K562 (cell line): Measurements from ENCODE around the gene HIVEP2. TPM values are rescaled to one million over a fixed set of nuclear protein-coding genes. Genes with fewer than 3 reads are reported as not detected.

Source experiments
- RFX5 ChIP-seq: IDR thresholded peaks from 2 replicates; pipeline ENCODE4 v1.6.1; 2011; ENCODE audit warnings: low read depth, mild to moderate bottlenecking, improper control_type of control experiment, low read length
- SIRT6 ChIP-seq: IDR thresholded peaks from one replicate; pipeline ENCODE4 v1.6.1; 2012; ENCODE audit warnings: low read depth, mild to moderate bottlenecking, control low read depth, inconsistent platforms, low read length, moderate library complexity
- SMARCB1 ChIP-seq: IDR thresholded peaks from 2 replicates; pipeline ENCODE4 v1.6.1; 2011; ENCODE audit warnings: improper control_type of control experiment, low read depth; ENCODE audit not compliant: insufficient read length
- TAF15 ChIP-seq: fragments of 200-400 bp; formaldehyde crosslinking; IDR thresholded peaks from 2 replicates; pipeline ENCODE4 v1.6.1; 2017; ENCODE audit warnings: mild to moderate bottlenecking, low read depth, low read length, moderate library complexity
- THRB ChIP-seq: fragments of 450-650 bp; formaldehyde crosslinking; conservative IDR thresholded peaks from 2 replicates; pipeline ENCODE4 v1.4.0; 2022; ENCODE audit warnings: mild to moderate bottlenecking, missing genetic modification characterization
- ZNF431 ChIP-seq: sonication (generic); formaldehyde crosslinking; IDR thresholded peaks from 2 replicates; pipeline ENCODE4 v1.8.0; 2022; ENCODE audit warnings: mild to moderate bottlenecking, missing genetic modification reagents
- ZNF518B ChIP-seq: fragments of 250-450 bp; sonication (Bioruptor Pico); IDR thresholded peaks from 2 replicates; pipeline ENCODE4 v1.5.0; 2021; ENCODE audit warnings: mild to moderate bottlenecking, moderate library complexity
- polyA plus RNA-seq, 8 experiments: library from polyadenylated mRNA; depleted of rRNA in 4 of 8; stranded (reverse) in 5 of 8; unstranded in 3 of 8; fragments of >200 nt; fragmentation: Nextera tagmentation in 2 of 8; fragmentation: Illumina TruSeq in 1 of 8; extraction: Ambion mirVana in 2 of 8; extraction: Trizol in 1 of 8; gene quantifications; 2 replicates each; pipeline versions ENCODE4 v1.2.1 to v1.2.3, GENCODE V29; 2011 to 2014; ENCODE audit warnings: inconsistent platforms in 1 of 8, missing spikeins in 1 of 8
- total RNA-seq, 7 experiments: library from RNA; depleted of rRNA in 6 of 7; stranded (reverse); fragments of >200 nt in 6 of 7; fragmentation: Illumina TruSeq in 2 of 7; extraction: Trizol in 2 of 7; gene quantifications; 2 replicates each; pipeline versions ENCODE4 v1.2.1 to v1.2.3, GENCODE V29; 2011 to 2021; ENCODE audit warnings: low replicate concordance in 1 of 7
- TF ChIP-seq, protein P1 (sequence below): sonication (generic); formaldehyde crosslinking; IDR thresholded peaks from 2 replicates; pipeline ENCODE4 v1.8.0; 2022; ENCODE audit warnings: mild to moderate bottlenecking, missing genetic modification reagents
- TF ChIP-seq, protein P2 (sequence below): IDR thresholded peaks from 2 replicates; pipeline ENCODE4 v1.6.1; 2016; ENCODE audit warnings: missing genetic modification characterization, missing compliant biosample characterization
- TF ChIP-seq, protein P3 (sequence below): fragments of 250-450 bp; sonication (Bioruptor Pico); IDR thresholded peaks from 2 replicates; pipeline ENCODE4 v1.8.0; 2021; ENCODE audit warnings: moderate library complexity, mild to moderate bottlenecking, inconsistent platforms
- TF ChIP-seq, protein P4 (sequence below): sonication (generic); formaldehyde crosslinking; IDR thresholded peaks from 2 replicates; pipeline ENCODE4 v1.8.0; 2022; ENCODE audit warnings: missing genetic modification reagents, mild to moderate bottlenecking, borderline replicate concordance

Gene HIVEP2
- total and polyA plus RNA-seq, 9 of the 15 experiments (the other 6 are each of a cell fraction or from before 2014, with no cell fraction given): under 0.01 to 1.2 (median 0.31) TPM

DNA sequence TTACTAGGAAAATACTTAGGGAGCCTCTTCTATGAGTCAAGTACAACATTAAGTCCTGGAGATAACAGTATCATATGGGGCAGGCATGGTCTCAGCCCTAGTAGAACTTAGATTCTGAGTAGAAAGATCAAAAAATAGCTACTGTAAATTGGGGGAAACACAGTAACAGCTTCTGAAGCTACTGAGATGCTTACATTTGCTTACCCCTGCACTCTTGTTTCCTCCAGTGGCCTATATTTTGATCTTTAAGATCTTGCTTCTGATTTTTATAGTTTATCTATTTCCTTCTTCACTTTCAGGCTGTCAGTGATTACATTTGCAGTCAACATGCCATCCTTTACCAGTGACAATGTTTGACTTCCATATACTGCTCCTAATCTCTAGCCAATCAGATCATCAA is 35.3 kb downstream of the HIVEP2 start (continued):
- TF ChIP-seq, protein P1, sequence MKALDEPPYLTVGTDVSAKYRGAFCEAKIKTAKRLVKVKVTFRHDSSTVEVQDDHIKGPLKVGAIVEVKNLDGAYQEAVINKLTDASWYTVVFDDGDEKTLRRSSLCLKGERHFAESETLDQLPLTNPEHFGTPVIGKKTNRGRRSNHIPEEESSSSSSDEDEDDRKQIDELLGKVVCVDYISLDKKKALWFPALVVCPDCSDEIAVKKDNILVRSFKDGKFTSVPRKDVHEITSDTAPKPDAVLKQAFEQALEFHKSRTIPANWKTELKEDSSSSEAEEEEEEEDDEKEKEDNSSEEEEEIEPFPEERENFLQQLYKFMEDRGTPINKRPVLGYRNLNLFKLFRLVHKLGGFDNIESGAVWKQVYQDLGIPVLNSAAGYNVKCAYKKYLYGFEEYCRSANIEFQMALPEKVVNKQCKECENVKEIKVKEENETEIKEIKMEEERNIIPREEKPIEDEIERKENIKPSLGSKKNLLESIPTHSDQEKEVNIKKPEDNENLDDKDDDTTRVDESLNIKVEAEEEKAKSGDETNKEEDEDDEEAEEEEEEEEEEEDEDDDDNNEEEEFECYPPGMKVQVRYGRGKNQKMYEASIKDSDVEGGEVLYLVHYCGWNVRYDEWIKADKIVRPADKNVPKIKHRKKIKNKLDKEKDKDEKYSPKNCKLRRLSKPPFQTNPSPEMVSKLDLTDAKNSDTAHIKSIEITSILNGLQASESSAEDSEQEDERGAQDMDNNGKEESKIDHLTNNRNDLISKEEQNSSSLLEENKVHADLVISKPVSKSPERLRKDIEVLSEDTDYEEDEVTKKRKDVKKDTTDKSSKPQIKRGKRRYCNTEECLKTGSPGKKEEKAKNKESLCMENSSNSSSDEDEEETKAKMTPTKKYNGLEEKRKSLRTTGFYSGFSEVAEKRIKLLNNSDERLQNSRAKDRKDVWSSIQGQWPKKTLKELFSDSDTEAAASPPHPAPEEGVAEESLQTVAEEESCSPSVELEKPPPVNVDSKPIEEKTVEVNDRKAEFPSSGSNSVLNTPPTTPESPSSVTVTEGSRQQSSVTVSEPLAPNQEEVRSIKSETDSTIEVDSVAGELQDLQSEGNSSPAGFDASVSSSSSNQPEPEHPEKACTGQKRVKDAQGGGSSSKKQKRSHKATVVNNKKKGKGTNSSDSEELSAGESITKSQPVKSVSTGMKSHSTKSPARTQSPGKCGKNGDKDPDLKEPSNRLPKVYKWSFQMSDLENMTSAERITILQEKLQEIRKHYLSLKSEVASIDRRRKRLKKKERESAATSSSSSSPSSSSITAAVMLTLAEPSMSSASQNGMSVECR (CRISPR knock-in tag): no peak
- TF ChIP-seq TAF15 (no peak), SMARCB1 (no peak), SIRT6 (no peak), ZNF518B (no peak), THRB (CRISPR knock-in tag) (no peak), RFX5 (no peak), ZNF431 (CRISPR knock-in tag) (no peak)
- TF ChIP-seq, protein P2, sequence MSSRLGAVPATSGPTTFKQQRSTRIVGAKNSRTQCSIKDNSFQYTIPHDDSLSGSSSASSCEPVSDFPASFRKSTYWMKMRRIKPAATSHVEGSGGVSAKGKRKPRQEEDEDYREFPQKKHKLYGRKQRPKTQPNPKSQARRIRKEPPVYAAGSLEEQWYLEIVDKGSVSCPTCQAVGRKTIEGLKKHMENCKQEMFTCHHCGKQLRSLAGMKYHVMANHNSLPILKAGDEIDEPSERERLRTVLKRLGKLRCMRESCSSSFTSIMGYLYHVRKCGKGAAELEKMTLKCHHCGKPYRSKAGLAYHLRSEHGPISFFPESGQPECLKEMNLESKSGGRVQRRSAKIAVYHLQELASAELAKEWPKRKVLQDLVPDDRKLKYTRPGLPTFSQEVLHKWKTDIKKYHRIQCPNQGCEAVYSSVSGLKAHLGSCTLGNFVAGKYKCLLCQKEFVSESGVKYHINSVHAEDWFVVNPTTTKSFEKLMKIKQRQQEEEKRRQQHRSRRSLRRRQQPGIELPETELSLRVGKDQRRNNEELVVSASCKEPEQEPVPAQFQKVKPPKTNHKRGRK (tag): no peak
- TF ChIP-seq, protein P3, sequence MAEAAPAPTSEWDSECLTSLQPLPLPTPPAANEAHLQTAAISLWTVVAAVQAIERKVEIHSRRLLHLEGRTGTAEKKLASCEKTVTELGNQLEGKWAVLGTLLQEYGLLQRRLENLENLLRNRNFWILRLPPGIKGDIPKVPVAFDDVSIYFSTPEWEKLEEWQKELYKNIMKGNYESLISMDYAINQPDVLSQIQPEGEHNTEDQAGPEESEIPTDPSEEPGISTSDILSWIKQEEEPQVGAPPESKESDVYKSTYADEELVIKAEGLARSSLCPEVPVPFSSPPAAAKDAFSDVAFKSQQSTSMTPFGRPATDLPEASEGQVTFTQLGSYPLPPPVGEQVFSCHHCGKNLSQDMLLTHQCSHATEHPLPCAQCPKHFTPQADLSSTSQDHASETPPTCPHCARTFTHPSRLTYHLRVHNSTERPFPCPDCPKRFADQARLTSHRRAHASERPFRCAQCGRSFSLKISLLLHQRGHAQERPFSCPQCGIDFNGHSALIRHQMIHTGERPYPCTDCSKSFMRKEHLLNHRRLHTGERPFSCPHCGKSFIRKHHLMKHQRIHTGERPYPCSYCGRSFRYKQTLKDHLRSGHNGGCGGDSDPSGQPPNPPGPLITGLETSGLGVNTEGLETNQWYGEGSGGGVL: no peak
- TF ChIP-seq, protein P4, sequence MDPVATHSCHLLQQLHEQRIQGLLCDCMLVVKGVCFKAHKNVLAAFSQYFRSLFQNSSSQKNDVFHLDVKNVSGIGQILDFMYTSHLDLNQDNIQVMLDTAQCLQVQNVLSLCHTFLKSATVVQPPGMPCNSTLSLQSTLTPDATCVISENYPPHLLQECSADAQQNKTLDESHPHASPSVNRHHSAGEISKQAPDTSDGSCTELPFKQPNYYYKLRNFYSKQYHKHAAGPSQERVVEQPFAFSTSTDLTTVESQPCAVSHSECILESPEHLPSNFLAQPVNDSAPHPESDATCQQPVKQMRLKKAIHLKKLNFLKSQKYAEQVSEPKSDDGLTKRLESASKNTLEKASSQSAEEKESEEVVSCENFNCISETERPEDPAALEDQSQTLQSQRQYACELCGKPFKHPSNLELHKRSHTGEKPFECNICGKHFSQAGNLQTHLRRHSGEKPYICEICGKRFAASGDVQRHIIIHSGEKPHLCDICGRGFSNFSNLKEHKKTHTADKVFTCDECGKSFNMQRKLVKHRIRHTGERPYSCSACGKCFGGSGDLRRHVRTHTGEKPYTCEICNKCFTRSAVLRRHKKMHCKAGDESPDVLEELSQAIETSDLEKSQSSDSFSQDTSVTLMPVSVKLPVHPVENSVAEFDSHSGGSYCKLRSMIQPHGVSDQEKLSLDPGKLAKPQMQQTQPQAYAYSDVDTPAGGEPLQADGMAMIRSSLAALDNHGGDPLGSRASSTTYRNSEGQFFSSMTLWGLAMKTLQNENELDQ (CRISPR knock-in tag): no peak
